Measurements from ENCODE around the gene SP140L.
"Not testable (repeated sequence)": the region's sequence is repeated elsewhere in the genome, so short reads cannot be mapped to it uniquely, and the experiment has no call there.

DNA sequence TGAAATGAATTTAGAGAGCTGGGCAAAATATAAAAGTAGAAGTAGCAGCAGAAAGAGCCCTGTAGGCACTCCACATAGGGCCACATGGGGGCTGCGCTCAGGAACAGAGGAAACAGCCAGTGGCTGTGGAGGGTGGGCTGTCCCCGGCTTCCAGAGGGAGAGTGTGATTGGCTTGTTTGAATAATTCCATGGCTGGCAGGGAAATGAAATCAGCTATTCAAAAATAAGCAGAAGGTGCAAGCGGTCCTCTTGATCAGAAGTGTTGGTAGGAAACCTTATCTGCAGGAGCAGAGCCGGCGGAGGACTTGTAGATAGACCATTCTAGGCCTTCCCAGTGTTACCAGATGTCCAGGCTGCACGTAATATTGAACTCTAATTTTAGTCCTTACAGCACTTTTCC lies 71.7 kb downstream of the SP140L start:
- TF ChIP-seq, protein P1, sequence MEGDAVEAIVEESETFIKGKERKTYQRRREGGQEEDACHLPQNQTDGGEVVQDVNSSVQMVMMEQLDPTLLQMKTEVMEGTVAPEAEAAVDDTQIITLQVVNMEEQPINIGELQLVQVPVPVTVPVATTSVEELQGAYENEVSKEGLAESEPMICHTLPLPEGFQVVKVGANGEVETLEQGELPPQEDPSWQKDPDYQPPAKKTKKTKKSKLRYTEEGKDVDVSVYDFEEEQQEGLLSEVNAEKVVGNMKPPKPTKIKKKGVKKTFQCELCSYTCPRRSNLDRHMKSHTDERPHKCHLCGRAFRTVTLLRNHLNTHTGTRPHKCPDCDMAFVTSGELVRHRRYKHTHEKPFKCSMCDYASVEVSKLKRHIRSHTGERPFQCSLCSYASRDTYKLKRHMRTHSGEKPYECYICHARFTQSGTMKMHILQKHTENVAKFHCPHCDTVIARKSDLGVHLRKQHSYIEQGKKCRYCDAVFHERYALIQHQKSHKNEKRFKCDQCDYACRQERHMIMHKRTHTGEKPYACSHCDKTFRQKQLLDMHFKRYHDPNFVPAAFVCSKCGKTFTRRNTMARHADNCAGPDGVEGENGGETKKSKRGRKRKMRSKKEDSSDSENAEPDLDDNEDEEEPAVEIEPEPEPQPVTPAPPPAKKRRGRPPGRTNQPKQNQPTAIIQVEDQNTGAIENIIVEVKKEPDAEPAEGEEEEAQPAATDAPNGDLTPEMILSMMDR (IDR thresholded peaks at IDR 0.05), result not testable (repeated sequence)
- not testable (repeated sequence) for TF ChIP-seq POLR2A (IDR thresholded peaks at IDR 0.05)

Measured in lower leg skin (tissue), 3 donors.